ENCODE measurements around the gene TUBB3.
"Not testable (repeated sequence)": the region's sequence is repeated elsewhere in the genome, so short reads cannot be mapped to it uniquely, and the experiment has no call there.

The TUBB3 gene

GRCh38 chr16:89922884-89923639 lies at the start of gene TUBB3:
Gene TUBB3, plus strand, starts transcription at chr16:89923342. Its CDS starts 60 bp downstream, at chr16:89923402.
- Mint-ChIP-seq H3K9me3 (no peaks in the 10 kb centered on the region), H3K4me1 (peaks cover 42% of the 10 kb centered on the region), H3K27ac (no peak within 1 kb of the TSS), H3K36me3 (no peaks in the 10 kb centered on the region), H3K27me3 (peaks cover 86% of the 10 kb centered on the region), H3K4me3 (peak within 1 kb of the TSS; percentile 63)
- peak; percentile 39 for ATAC-seq

- peak; percentile 91 for ATAC-seq
- Mint-ChIP-seq H3K4me3 (peak overlapping the region; percentile 85), H3K27ac (peak overlapping the region; percentile 97), H3K4me1 (peaks cover 19% of the 10 kb centered on the region), H3K9me3 (no peaks in the 10 kb centered on the region), H3K36me3 (peaks cover 15% of the 10 kb centered on the region), H3K27me3 (no peaks in the 10 kb centered on the region)
Measured at GRCh38 chr16:89873972-89874689, 49.0 kb upstream of the TUBB3 start.

- not testable (repeated sequence) for H3K27me3 Mint-ChIP-seq, H3K4me3 Mint-ChIP-seq, H3K27ac Mint-ChIP-seq, ATAC-seq, H3K9me3 Mint-ChIP-seq
- Mint-ChIP-seq H3K36me3 (peaks cover 40% of the 10 kb centered on the region), H3K4me1 (peaks cover 16% of the 10 kb centered on the region)
Measured at GRCh38 chr16:89879123-89879522, 44.0 kb upstream of the TUBB3 start.

- H3K4me1 Mint-ChIP-seq, result peaks cover 5% of the 10 kb centered on the region
- H3K9me3 Mint-ChIP-seq, result no peaks in the 10 kb centered on the region
- no peaks in the 10 kb centered on the region for H3K27me3 Mint-ChIP-seq
- H3K4me3 Mint-ChIP-seq, result no peak overlapping the region
- no peak for ATAC-seq
- no peak overlapping the region for H3K27ac Mint-ChIP-seq
- H3K36me3 Mint-ChIP-seq, result peaks cover 45% of the 10 kb centered on the region
Measured at GRCh38 chr16:89880477-89881367, 42.4 kb upstream of the TUBB3 start.

GRCh38 chr16:89881368-89881730 lies 41.8 kb upstream of the TUBB3 start:
- Mint-ChIP-seq H3K4me3 (no peak overlapping the region), H3K27me3 (no peaks in the 10 kb centered on the region), H3K4me1 (peaks cover 5% of the 10 kb centered on the region), H3K36me3 (peaks cover 45% of the 10 kb centered on the region), H3K27ac (no peak overlapping the region), H3K9me3 (no peaks in the 10 kb centered on the region)
- ATAC-seq, result no peak

- no peak for ATAC-seq
- H3K27me3 Mint-ChIP-seq, result no peaks in the 10 kb centered on the region
- peaks cover 53% of the 10 kb centered on the region for H3K36me3 Mint-ChIP-seq
- no peak overlapping the region for H3K4me3 Mint-ChIP-seq
- H3K27ac Mint-ChIP-seq, result no peak overlapping the region
- no peaks in the 10 kb centered on the region for H3K9me3 Mint-ChIP-seq
- H3K4me1 Mint-ChIP-seq, result peaks cover 5% of the 10 kb centered on the region
Measured at GRCh38 chr16:89883346-89884040, 39.6 kb upstream of the TUBB3 start.

- peaks cover 5% of the 10 kb centered on the region for H3K4me1 Mint-ChIP-seq
- ATAC-seq, result no peak
- no peak overlapping the region for H3K4me3 Mint-ChIP-seq
- H3K27ac Mint-ChIP-seq, result no peak overlapping the region
- peaks cover 53% of the 10 kb centered on the region for H3K36me3 Mint-ChIP-seq
- H3K9me3 Mint-ChIP-seq, result no peaks in the 10 kb centered on the region
- H3K27me3 Mint-ChIP-seq, result no peaks in the 10 kb centered on the region
Measured at GRCh38 chr16:89884041-89884421, 39.1 kb upstream of the TUBB3 start.

GRCh38 chr16:89887243-89887642 lies 35.9 kb upstream of the TUBB3 start:
- H3K9me3 Mint-ChIP-seq, result no peaks in the 10 kb centered on the region
- no peak overlapping the region for H3K27ac Mint-ChIP-seq
- H3K27me3 Mint-ChIP-seq, result no peaks in the 10 kb centered on the region
- peaks cover 56% of the 10 kb centered on the region for H3K36me3 Mint-ChIP-seq
- no peak overlapping the region for H3K4me3 Mint-ChIP-seq
- no peak for ATAC-seq
- H3K4me1 Mint-ChIP-seq, result peaks cover 5% of the 10 kb centered on the region

- no peaks in the 10 kb centered on the region for H3K4me1 Mint-ChIP-seq
- peaks cover 35% of the 10 kb centered on the region for H3K36me3 Mint-ChIP-seq
- no peak overlapping the region for H3K4me3 Mint-ChIP-seq
- no peak overlapping the region for H3K27ac Mint-ChIP-seq
- no peaks in the 10 kb centered on the region for H3K9me3 Mint-ChIP-seq
- ATAC-seq, result no peak
- H3K27me3 Mint-ChIP-seq, result no peaks in the 10 kb centered on the region
Measured at GRCh38 chr16:89890200-89890599, 32.9 kb upstream of the TUBB3 start.

GRCh38 chr16:89890886-89891657 lies 32.1 kb upstream of the TUBB3 start:
- no peaks in the 10 kb centered on the region for H3K4me1 Mint-ChIP-seq
- H3K36me3 Mint-ChIP-seq, result peaks cover 31% of the 10 kb centered on the region
- ATAC-seq, result no peak
- no peaks in the 10 kb centered on the region for H3K27me3 Mint-ChIP-seq
- H3K9me3 Mint-ChIP-seq, result no peaks in the 10 kb centered on the region
- H3K4me3 Mint-ChIP-seq, result no peak overlapping the region
- H3K27ac Mint-ChIP-seq, result no peak overlapping the region

GRCh38 chr16:89892055-89892630 lies 31.0 kb upstream of the TUBB3 start:
- no peak overlapping the region for H3K27ac Mint-ChIP-seq
- peaks cover 29% of the 10 kb centered on the region for H3K36me3 Mint-ChIP-seq
- no peaks in the 10 kb centered on the region for H3K4me1 Mint-ChIP-seq
- H3K27me3 Mint-ChIP-seq, result no peaks in the 10 kb centered on the region
- H3K9me3 Mint-ChIP-seq, result no peaks in the 10 kb centered on the region
- ATAC-seq, result no peak
- H3K4me3 Mint-ChIP-seq, result no peak overlapping the region

GRCh38 chr16:89892635-89893034 lies 30.5 kb upstream of the TUBB3 start:
- ATAC-seq, result no peak
- Mint-ChIP-seq H3K36me3 (peaks cover 29% of the 10 kb centered on the region), H3K4me3 (no peak overlapping the region), H3K9me3 (no peaks in the 10 kb centered on the region), H3K27me3 (no peaks in the 10 kb centered on the region), H3K27ac (no peak overlapping the region), H3K4me1 (no peaks in the 10 kb centered on the region)

GRCh38 chr16:89893642-89894548 lies 29.2 kb upstream of the TUBB3 start:
- no peak overlapping the region for H3K4me3 Mint-ChIP-seq
- no peaks in the 10 kb centered on the region for H3K4me1 Mint-ChIP-seq
- no peaks in the 10 kb centered on the region for H3K27me3 Mint-ChIP-seq
- no peak for ATAC-seq
- H3K9me3 Mint-ChIP-seq, result no peaks in the 10 kb centered on the region
- peaks cover 36% of the 10 kb centered on the region for H3K36me3 Mint-ChIP-seq
- H3K27ac Mint-ChIP-seq, result no peak overlapping the region
